ENCODE data around the gene SPOCK1.

The SPOCK1 gene

DNA sequence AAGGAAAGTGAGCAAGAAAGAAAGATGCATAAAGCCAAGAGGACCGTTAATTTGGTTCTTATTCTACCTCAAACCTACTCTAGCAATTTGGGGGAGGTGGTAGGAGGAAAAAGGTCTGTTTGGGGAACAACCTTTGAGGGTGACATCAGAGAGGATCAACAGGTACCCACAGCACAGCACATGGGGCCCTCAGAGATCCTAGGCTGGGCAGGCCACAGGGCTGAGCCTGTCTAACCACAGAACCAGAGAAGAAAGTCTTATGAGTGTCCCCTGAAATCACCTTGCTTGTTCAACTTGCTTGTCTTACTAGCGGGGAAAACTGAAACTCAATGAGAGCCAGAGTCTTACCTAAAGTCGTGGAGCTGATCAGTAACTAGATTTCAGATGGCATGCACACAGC is 385.2 kb downstream of the SPOCK1 start:
- Histone ChIP-seq H3K27ac (no peak overlapping the region), H4K20me1 (ENCODE audit: insufficient read depth) (no peaks in the 10 kb centered on the region), H3K79me2 (ENCODE audit: insufficient read depth, low read depth) (no peaks in the 10 kb centered on the region), H3K9ac (no peak overlapping the region), H3K4me1 (ENCODE audit: low read depth, poor library complexity, severe bottlenecking) (no peaks in the 10 kb centered on the region), H3K36me3 (ENCODE audit: insufficient read depth) (no peaks in the 10 kb centered on the region), H3K4me3 (IDR thresholded peaks at IDR 0.05; ENCODE audit: insufficient read depth, low read depth, low read length) (no peak overlapping the region), H2AFZ (ENCODE audit: low read depth) (no peak overlapping the region), H3K4me2 (no peak overlapping the region), H3K27me3 (ENCODE audit: insufficient read depth, low read depth) (no peaks in the 10 kb centered on the region)
- no peak for TF ChIP-seq CTCF (conservative IDR thresholded peaks at IDR 0.05; ENCODE audit: low read depth, low read length)

- no peak overlapping the region for H3K9ac ChIP-seq
- no peaks in the 10 kb centered on the region for H3K4me1 ChIP-seq (ENCODE audit: low read depth, poor library complexity, severe bottlenecking)
- no peak overlapping the region for H3K4me2 ChIP-seq
- no peak overlapping the region for H3K4me3 ChIP-seq (IDR thresholded peaks at IDR 0.05; ENCODE audit: insufficient read depth, low read depth, low read length)
- no peaks in the 10 kb centered on the region for H4K20me1 ChIP-seq (ENCODE audit: insufficient read depth)
- H3K27ac ChIP-seq, result no peak overlapping the region
- H3K27me3 ChIP-seq (ENCODE audit: insufficient read depth, low read depth), result no peaks in the 10 kb centered on the region
- TF ChIP-seq CTCF (conservative IDR thresholded peaks at IDR 0.05; ENCODE audit: low read depth, low read length), result no peak
- no peak overlapping the region for H2AFZ ChIP-seq (ENCODE audit: low read depth)
- no peaks in the 10 kb centered on the region for H3K36me3 ChIP-seq (ENCODE audit: insufficient read depth)
- H3K79me2 ChIP-seq (ENCODE audit: insufficient read depth, low read depth), result no peaks in the 10 kb centered on the region
Measured at GRCh38 chr5:137113161-137113560, 386.0 kb downstream of the SPOCK1 start.

DNA sequence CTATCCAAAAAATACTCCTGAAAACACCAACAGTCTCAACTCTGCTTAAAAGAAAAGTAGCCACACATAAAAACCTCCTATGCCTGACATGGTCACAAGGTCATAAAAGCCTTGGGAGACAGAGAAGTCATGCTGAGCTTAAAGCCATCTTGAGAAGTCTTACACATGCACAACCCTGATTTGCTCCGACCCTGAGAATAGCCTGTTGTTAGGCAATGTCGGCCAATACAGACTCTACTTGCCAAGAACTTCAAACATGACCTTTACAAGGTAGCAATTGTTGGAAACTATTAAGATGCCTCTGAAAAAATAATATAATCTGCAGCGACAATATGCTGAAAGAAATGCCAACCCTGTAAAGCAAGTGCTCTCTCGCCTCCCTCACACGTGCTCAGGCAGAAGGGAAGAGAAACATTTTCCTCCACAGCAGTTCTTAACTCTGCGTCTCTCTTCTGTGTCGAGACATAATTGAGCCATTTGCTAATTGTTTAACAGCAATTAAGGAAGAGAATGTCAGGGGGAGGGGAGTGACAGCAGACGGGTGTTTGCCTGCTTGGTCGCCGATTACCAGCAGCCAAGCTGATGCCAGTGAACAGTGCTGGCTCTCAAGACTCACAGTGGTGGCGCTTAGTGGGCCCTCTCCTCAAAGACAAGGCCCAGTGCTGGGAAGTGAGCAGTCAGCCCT is 393.6 kb downstream of the SPOCK1 start:
- Histone ChIP-seq H3K27me3 (ENCODE audit: insufficient read depth, low read depth) (no peaks in the 10 kb centered on the region), H3K27ac (no peak overlapping the region), H2AFZ (ENCODE audit: low read depth) (no peak overlapping the region), H3K36me3 (ENCODE audit: insufficient read depth) (no peaks in the 10 kb centered on the region), H3K4me2 (no peak overlapping the region), H4K20me1 (ENCODE audit: insufficient read depth) (no peaks in the 10 kb centered on the region), H3K4me3 (IDR thresholded peaks at IDR 0.05; ENCODE audit: insufficient read depth, low read depth, low read length) (no peak overlapping the region), H3K4me1 (ENCODE audit: low read depth, poor library complexity, severe bottlenecking) (no peaks in the 10 kb centered on the region), H3K9ac (no peak overlapping the region), H3K79me2 (ENCODE audit: insufficient read depth, low read depth) (no peaks in the 10 kb centered on the region)
- no peak for TF ChIP-seq CTCF (conservative IDR thresholded peaks at IDR 0.05; ENCODE audit: low read depth, low read length)

- no peak for TF ChIP-seq CTCF (conservative IDR thresholded peaks at IDR 0.05; ENCODE audit: low read depth, low read length)
- H3K36me3 ChIP-seq (ENCODE audit: insufficient read depth), result no peaks in the 10 kb centered on the region
- no peak overlapping the region for H3K9ac ChIP-seq
- no peaks in the 10 kb centered on the region for H3K27me3 ChIP-seq (ENCODE audit: insufficient read depth, low read depth)
- no peak overlapping the region for H2AFZ ChIP-seq (ENCODE audit: low read depth)
- no peaks in the 10 kb centered on the region for H4K20me1 ChIP-seq (ENCODE audit: insufficient read depth)
- H3K79me2 ChIP-seq (ENCODE audit: insufficient read depth, low read depth), result no peaks in the 10 kb centered on the region
- no peak overlapping the region for H3K4me2 ChIP-seq
- no peak overlapping the region for H3K4me3 ChIP-seq (IDR thresholded peaks at IDR 0.05; ENCODE audit: insufficient read depth, low read depth, low read length)
- H3K4me1 ChIP-seq (ENCODE audit: low read depth, poor library complexity, severe bottlenecking), result no peaks in the 10 kb centered on the region
- H3K27ac ChIP-seq, result no peak overlapping the region
Measured at GRCh38 chr5:137101544-137101943, 397.6 kb downstream of the SPOCK1 start.
